Measurements from ENCODE around the gene SMARCD3. TPM values are rescaled to one million over a fixed set of nuclear protein-coding genes. Genes with fewer than 3 reads are reported as not detected.

Gene SMARCD3
- total RNA-seq, 1 donor from 2014 or later, result 96.9 TPM

- Mint-ChIP-seq H3K9me3 (ENCODE audit: unreplicated experiment) (no peaks in the 10 kb centered on the region), H3K4me1 (ENCODE audit: unreplicated experiment) (peaks cover 11% of the 10 kb centered on the region), H3K4me3 (ENCODE audit: unreplicated experiment) (no peak overlapping the region), H3K27ac (ENCODE audit: unreplicated experiment) (no peak overlapping the region), H3K36me3 (ENCODE audit: unreplicated experiment) (peaks cover 2% of the 10 kb centered on the region), H3K27me3 (ENCODE audit: unreplicated experiment) (no peaks in the 10 kb centered on the region)
- peak; percentile 83 for DNase-seq (ENCODE audit: extremely low spot score, unreplicated experiment)
- TF ChIP-seq CTCF (IDR thresholded peaks at IDR 0.05), result no peak
Observed at GRCh38 chr7:151272877-151273276, 24.4 kb upstream of the SMARCD3 start.

- no peak for DNase-seq (ENCODE audit: extremely low spot score, unreplicated experiment)
- TF ChIP-seq CTCF (IDR thresholded peaks at IDR 0.05), result no peak
- no peaks in the 10 kb centered on the region for H3K9me3 Mint-ChIP-seq (ENCODE audit: unreplicated experiment)
- H3K27me3 Mint-ChIP-seq (ENCODE audit: unreplicated experiment), result no peaks in the 10 kb centered on the region
- no peak overlapping the region for H3K27ac Mint-ChIP-seq (ENCODE audit: unreplicated experiment)
- H3K4me3 Mint-ChIP-seq (ENCODE audit: unreplicated experiment), result no peak overlapping the region
- H3K4me1 Mint-ChIP-seq (ENCODE audit: unreplicated experiment), result peaks cover 10% of the 10 kb centered on the region
- peaks cover 2% of the 10 kb centered on the region for H3K36me3 Mint-ChIP-seq (ENCODE audit: unreplicated experiment)
Observed at GRCh38 chr7:151272405-151272804, 23.9 kb upstream of the SMARCD3 start.

GRCh38 chr7:151271699-151272355 is 23.3 kb upstream of the SMARCD3 start:
- DNase-seq (ENCODE audit: extremely low spot score, unreplicated experiment), result no peak
- H3K27ac Mint-ChIP-seq (ENCODE audit: unreplicated experiment), result no peak overlapping the region
- H3K4me3 Mint-ChIP-seq (ENCODE audit: unreplicated experiment), result no peak overlapping the region
- H3K36me3 Mint-ChIP-seq (ENCODE audit: unreplicated experiment), result peaks cover 2% of the 10 kb centered on the region
- no peaks in the 10 kb centered on the region for H3K27me3 Mint-ChIP-seq (ENCODE audit: unreplicated experiment)
- H3K9me3 Mint-ChIP-seq (ENCODE audit: unreplicated experiment), result no peaks in the 10 kb centered on the region
- no peak for TF ChIP-seq CTCF (IDR thresholded peaks at IDR 0.05)
- H3K4me1 Mint-ChIP-seq (ENCODE audit: unreplicated experiment), result peaks cover 6% of the 10 kb centered on the region

- Mint-ChIP-seq H3K4me3 (ENCODE audit: unreplicated experiment) (no peak overlapping the region), H3K27ac (ENCODE audit: unreplicated experiment) (no peak overlapping the region), H3K27me3 (ENCODE audit: unreplicated experiment) (peaks cover 2% of the 10 kb centered on the region), H3K4me1 (ENCODE audit: unreplicated experiment) (no peaks in the 10 kb centered on the region), H3K9me3 (ENCODE audit: unreplicated experiment) (no peaks in the 10 kb centered on the region), H3K36me3 (ENCODE audit: unreplicated experiment) (peaks cover 2% of the 10 kb centered on the region)
- DNase-seq (ENCODE audit: extremely low spot score, unreplicated experiment), result no peak
- no peak for TF ChIP-seq CTCF (IDR thresholded peaks at IDR 0.05)
Observed at GRCh38 chr7:151269511-151269910, 21.0 kb upstream of the SMARCD3 start.

GRCh38 chr7:151265351-151265931 is 16.9 kb upstream of the SMARCD3 start:
- Mint-ChIP-seq H3K4me1 (ENCODE audit: unreplicated experiment) (no peaks in the 10 kb centered on the region), H3K36me3 (ENCODE audit: unreplicated experiment) (peaks cover 2% of the 10 kb centered on the region), H3K4me3 (ENCODE audit: unreplicated experiment) (no peak overlapping the region), H3K9me3 (ENCODE audit: unreplicated experiment) (no peaks in the 10 kb centered on the region), H3K27ac (ENCODE audit: unreplicated experiment) (no peak overlapping the region), H3K27me3 (ENCODE audit: unreplicated experiment) (peaks cover 7% of the 10 kb centered on the region)
- no peak for TF ChIP-seq CTCF (IDR thresholded peaks at IDR 0.05)
- no peak for DNase-seq (ENCODE audit: extremely low spot score, unreplicated experiment)
